Measurements from ENCODE around the gene CASR.

CASR gene

GRCh38 chr3:122263974-122264588 lies 80.6 kb downstream of the CASR start:
- no peaks in the 10 kb centered on the region for H4K20me1 ChIP-seq
- H3K36me3 ChIP-seq = no peaks in the 10 kb centered on the region
- H3K27ac ChIP-seq = no peak overlapping the region
- H3K9ac ChIP-seq = no peak overlapping the region
- peak overlapping the region in 3 of 11 experiments; percentile 25 to 34 (median 29); a peak in 5 of 22 replicates for H3K4me2 ChIP-seq
- TF ChIP-seq Cebpa-rat (IDR thresholded peaks at IDR 0.05) = no peak
- H3K4me1 ChIP-seq = peaks cover 0 to 13% (median 0%) of the 10 kb centered on the region in 10 experiments; a peak in 5 of 20 replicates
- no peaks in the 10 kb centered on the region for H3K27me3 ChIP-seq
- peaks cover 0 to 4% (median 0%) of the 10 kb centered on the region in 11 experiments; a peak in 4 of 22 replicates for H3K9me3 ChIP-seq (replicated peaks in 1 of 11)
- no peak overlapping the region for H3K4me3 ChIP-seq

GRCh38 chr3:122265957-122266356 lies 82.5 kb downstream of the CASR start:
- H4K20me1 ChIP-seq = no peaks in the 10 kb centered on the region
- H3K4me3 ChIP-seq = no peak overlapping the region
- H3K4me1 ChIP-seq = peaks cover 2 to 19% (median 5%) of the 10 kb centered on the region in 10 experiments; a peak in 19 of 20 replicates
- no peak overlapping the region for H3K4me2 ChIP-seq
- H3K36me3 ChIP-seq = no peaks in the 10 kb centered on the region
- no peaks in the 10 kb centered on the region for H3K27me3 ChIP-seq
- no peak overlapping the region for H3K27ac ChIP-seq
- H3K9me3 ChIP-seq (replicated peaks in 1 of 11) = peaks cover 0 to 20% (median 12%) of the 10 kb centered on the region in 11 experiments; a peak in 14 of 22 replicates
- no peak overlapping the region for H3K9ac ChIP-seq
- TF ChIP-seq Cebpa-rat (IDR thresholded peaks at IDR 0.05) = no peak

DNA sequence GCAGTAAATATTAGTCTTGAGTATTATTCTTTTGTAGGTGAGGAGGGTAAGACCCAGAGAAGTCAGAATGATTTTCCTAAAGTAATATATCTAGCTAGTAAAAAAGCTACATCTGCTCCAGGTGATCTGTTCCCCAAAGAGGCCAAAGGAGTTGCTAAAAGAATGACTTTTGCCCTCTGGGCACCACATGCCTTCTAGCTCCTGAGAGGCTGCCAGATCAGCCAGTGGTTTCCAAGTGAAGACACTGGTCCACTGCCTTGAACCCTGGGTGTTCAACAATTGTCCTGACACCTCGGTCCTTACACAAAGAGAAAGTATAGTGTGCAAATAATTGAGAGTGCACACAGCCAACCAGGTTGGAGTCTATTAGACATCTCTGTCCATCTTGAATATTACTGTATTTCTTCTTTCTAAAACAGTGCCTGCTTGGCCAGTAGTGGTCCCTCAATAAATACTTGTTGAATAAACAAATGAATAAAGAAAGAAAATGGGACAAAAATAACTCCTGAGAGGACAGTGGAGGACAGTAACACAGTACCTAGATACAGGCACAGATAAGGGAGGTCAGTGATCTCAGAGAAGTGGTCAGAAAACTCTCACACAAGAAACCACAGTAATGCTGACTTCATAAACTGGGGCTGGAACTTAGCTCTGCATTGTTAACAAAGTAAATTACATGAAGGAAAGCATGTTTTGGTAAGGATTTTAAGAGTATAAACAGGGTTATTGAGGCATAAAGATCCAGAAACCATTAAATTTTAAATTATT lies 85.0 kb downstream of the CASR start:
- Histone ChIP-seq H3K4me3 (no peak overlapping the region), H4K20me1 (no peaks in the 10 kb centered on the region), H3K9ac (no peak overlapping the region), H3K36me3 (no peaks in the 10 kb centered on the region), H3K27ac (no peak overlapping the region), H3K4me1 (peaks cover 25 to 44% (median 29%) of the 10 kb centered on the region in 10 experiments), H3K4me2 (no peak overlapping the region), H3K9me3 (replicated peaks in 1 of 11) (peaks cover 0 to 24% (median 12%) of the 10 kb centered on the region in 11 experiments; a peak in 14 of 22 replicates), H3K27me3 (no peaks in the 10 kb centered on the region)
- TF ChIP-seq Cebpa-rat (IDR thresholded peaks at IDR 0.05) = no peak

- H3K4me3 ChIP-seq = no peak overlapping the region
- no peaks in the 10 kb centered on the region for H4K20me1 ChIP-seq
- H3K27ac ChIP-seq = peak overlapping the region in 1 of 11 experiments; percentile 93; a peak in 1 of 22 replicates
- TF ChIP-seq Cebpa-rat (IDR thresholded peaks at IDR 0.05) = no peak
- no peaks in the 10 kb centered on the region for H3K36me3 ChIP-seq
- peaks cover 31 to 47% (median 35%) of the 10 kb centered on the region in 10 experiments for H3K4me1 ChIP-seq
- H3K9me3 ChIP-seq (replicated peaks in 1 of 11) = peaks cover 0 to 30% (median 15%) of the 10 kb centered on the region in 11 experiments; a peak in 14 of 22 replicates
- no peak overlapping the region for H3K4me2 ChIP-seq
- no peaks in the 10 kb centered on the region for H3K27me3 ChIP-seq
- H3K9ac ChIP-seq = no peak overlapping the region
Measured at GRCh38 chr3:122269045-122269444, 85.6 kb downstream of the CASR start.

DNA sequence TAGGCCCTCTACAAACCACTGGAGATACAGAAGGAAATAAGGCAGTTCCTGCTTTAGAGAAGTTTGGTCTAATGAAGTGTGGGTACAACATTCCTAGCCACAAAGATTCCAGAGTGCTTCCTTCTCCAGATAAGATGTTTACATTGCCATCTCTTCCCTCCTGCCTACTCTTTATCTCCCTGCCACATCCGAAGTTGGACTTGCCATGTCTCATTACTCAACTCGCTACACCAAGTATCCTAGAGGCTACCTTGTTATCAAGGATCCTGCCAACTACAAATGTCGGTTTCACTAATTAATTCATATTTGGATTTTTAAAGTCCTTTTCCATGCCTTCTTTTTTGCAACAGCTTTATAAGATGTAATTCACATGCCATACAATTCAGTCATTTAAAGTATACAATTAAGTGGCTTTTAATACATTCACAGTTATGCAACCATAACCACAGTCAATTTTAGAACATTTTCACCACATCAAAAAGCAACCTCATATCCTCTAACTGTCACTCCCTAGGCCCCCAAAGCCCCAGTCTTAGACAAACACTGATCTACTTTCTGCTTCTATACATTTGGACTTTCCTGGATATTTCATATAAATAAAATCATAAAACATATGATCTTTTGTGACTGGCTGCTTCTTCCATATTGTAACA lies 87.9 kb downstream of the CASR start:
- Histone ChIP-seq H3K27ac (peak overlapping the region in 10 of 11 experiments; percentile 34 to 93 (median 83); a peak in 19 of 22 replicates), H3K4me1 (peaks cover 35 to 50% (median 44%) of the 10 kb centered on the region in 10 experiments), H3K9ac (peak overlapping the region in 8 of 11 experiments; percentile 48 to 76 (median 62); a peak in 16 of 22 replicates), H4K20me1 (no peaks in the 10 kb centered on the region), H3K4me2 (peak overlapping the region; percentile 53 to 80 (median 66)), H3K4me3 (peak overlapping the region in 6 of 10 experiments; percentile 1 to 50 (median 12); a peak in 8 of 20 replicates), H3K36me3 (no peaks in the 10 kb centered on the region), H3K27me3 (no peaks in the 10 kb centered on the region), H3K9me3 (replicated peaks in 1 of 11) (peaks cover 0 to 30% (median 18%) of the 10 kb centered on the region in 11 experiments; a peak in 14 of 22 replicates)
- peak in 5 of 11 experiments; percentile 16 to 82 (median 68); a peak in 7 of 22 replicates for TF ChIP-seq Cebpa-rat (IDR thresholded peaks at IDR 0.05)

GRCh38 chr3:122272879-122273278 lies 89.4 kb downstream of the CASR start:
- Histone ChIP-seq H3K36me3 (no peaks in the 10 kb centered on the region), H3K4me1 (peaks cover 35 to 50% (median 42%) of the 10 kb centered on the region in 10 experiments), H3K4me3 (no peak overlapping the region), H4K20me1 (no peaks in the 10 kb centered on the region), H3K27ac (peak overlapping the region in 9 of 11 experiments; percentile 16 to 93 (median 83); a peak in 17 of 22 replicates), H3K9me3 (replicated peaks in 1 of 11) (peaks cover 0 to 30% (median 18%) of the 10 kb centered on the region in 11 experiments; a peak in 14 of 22 replicates), H3K4me2 (peak overlapping the region; percentile 53 to 80 (median 66)), H3K9ac (peak overlapping the region in 6 of 11 experiments; percentile 34 to 76 (median 59); a peak in 7 of 22 replicates), H3K27me3 (no peaks in the 10 kb centered on the region)
- TF ChIP-seq Cebpa-rat (IDR thresholded peaks at IDR 0.05) = no peak

- Histone ChIP-seq H3K36me3 (no peaks in the 10 kb centered on the region), H3K4me3 (no peak overlapping the region), H3K9me3 (replicated peaks in 1 of 11) (peaks cover 0 to 30% (median 18%) of the 10 kb centered on the region in 11 experiments; a peak in 14 of 22 replicates), H3K9ac (peak overlapping the region in 1 of 11 experiments; percentile 67; a peak in 1 of 22 replicates), H4K20me1 (no peaks in the 10 kb centered on the region), H3K27ac (peak overlapping the region in 9 of 11 experiments; percentile 1 to 93 (median 83); a peak in 17 of 22 replicates), H3K27me3 (no peaks in the 10 kb centered on the region), H3K4me2 (peak overlapping the region; percentile 53 to 80 (median 66)), H3K4me1 (peaks cover 35 to 50% (median 42%) of the 10 kb centered on the region in 10 experiments)
- TF ChIP-seq Cebpa-rat (IDR thresholded peaks at IDR 0.05) = no peak
Measured at GRCh38 chr3:122273498-122273897, 90.0 kb downstream of the CASR start.

- H3K36me3 ChIP-seq = no peaks in the 10 kb centered on the region
Measured at GRCh38 chr3:122281891-122282290, 98.4 kb downstream of the CASR start.

More at GRCh38 chr3:122281891-122282290, 98.4 kb downstream of the CASR start:
- Histone ChIP-seq H3K4me3 (no peak overlapping the region), H3K4me1 (peaks cover 0 to 5% (median 3%) of the 10 kb centered on the region in 10 experiments; a peak in 11 of 20 replicates), H3K27me3 (no peaks in the 10 kb centered on the region), H3K9me3 (replicated peaks in 1 of 11) (peaks cover 0 to 8% (median 0%) of the 10 kb centered on the region in 11 experiments; a peak in 4 of 22 replicates), H3K27ac (no peak overlapping the region), H4K20me1 (no peaks in the 10 kb centered on the region), H3K9ac (no peak overlapping the region), H3K4me2 (no peak overlapping the region)
- no peak for TF ChIP-seq Cebpa-rat (IDR thresholded peaks at IDR 0.05)
